Activated CD4-positive, alpha-beta T cell treated with anti-CD3 and anti-CD28 coated beads for 36 hours (primary cell): Measurements from ENCODE around the gene DSCAM. TPM values are rescaled to one million over a fixed set of nuclear protein-coding genes. Genes with fewer than 3 reads are reported as not detected.

Source experiments
- ATAC-seq: fragments of 200-7000 bp; cut with Tn5 transposase; one replicate; pipeline ENCODE4 v1.10.0; 2021; ENCODE audit warnings: mild to moderate bottlenecking, moderate library complexity
- CTCF ChIA-PET: fragments of 350-600 bp; sonication (Branson Sonifier 250); formaldehyde crosslinking; loops from one replicate; lab custom pipeline; 2021; ENCODE audit warnings: antibody characterized with exemption; lab: Charles Lee
- POLR2A ChIA-PET: fragments of 350-600 bp; sonication (Branson Sonifier 250); formaldehyde crosslinking; loops from one replicate; lab custom pipeline; 2021; ENCODE audit warnings: antibody characterized with exemption, inconsistent platforms; lab: Charles Lee
- DNase-seq: peaks from one replicate; pipeline ENCODE4 v3.0.0-alpha.2; 2020
- H3K27ac Mint-ChIP-seq: one replicate; pipeline ENCODE4 v1.8.0; 2021; ENCODE audit warnings: mixed read lengths
- H3K27me3 Mint-ChIP-seq: one replicate; pipeline ENCODE4 v1.8.0; 2021; ENCODE audit warnings: mixed read lengths
- H3K36me3 Mint-ChIP-seq: one replicate; pipeline ENCODE4 v1.8.0; 2021; ENCODE audit warnings: low read depth, mixed read lengths
- H3K4me1 Mint-ChIP-seq: one replicate; pipeline ENCODE4 v1.8.0; 2021; ENCODE audit warnings: mixed read lengths
- H3K4me3 Mint-ChIP-seq: one replicate; pipeline ENCODE4 v1.8.0; 2021; ENCODE audit warnings: mild to moderate bottlenecking, moderate library complexity, mixed read lengths
- H3K9me3 Mint-ChIP-seq: one replicate; pipeline ENCODE4 v1.8.0; 2021; ENCODE audit warnings: low read depth, mixed read lengths
- intact Hi-C, 2 experiments: fragments of 100-400 bp; cut with DNase I in 1 of 2; cut with micrococcal nuclease in 1 of 2; formaldehyde crosslinking; loops; one replicate each; pipeline versions ENCODE4 v1.14.2 to v1.15.1; 2022 to 2024; cut with DNase I, micrococcal nuclease
- total RNA-seq, 2 experiments: library from RNA; stranded (reverse); gene quantifications; one replicate each; pipeline ENCODE4 v1.2.3, GENCODE V29; 2021

Gene DSCAM
- total RNA-seq, 2 experiments from 2014 or later: not detected

DNA sequence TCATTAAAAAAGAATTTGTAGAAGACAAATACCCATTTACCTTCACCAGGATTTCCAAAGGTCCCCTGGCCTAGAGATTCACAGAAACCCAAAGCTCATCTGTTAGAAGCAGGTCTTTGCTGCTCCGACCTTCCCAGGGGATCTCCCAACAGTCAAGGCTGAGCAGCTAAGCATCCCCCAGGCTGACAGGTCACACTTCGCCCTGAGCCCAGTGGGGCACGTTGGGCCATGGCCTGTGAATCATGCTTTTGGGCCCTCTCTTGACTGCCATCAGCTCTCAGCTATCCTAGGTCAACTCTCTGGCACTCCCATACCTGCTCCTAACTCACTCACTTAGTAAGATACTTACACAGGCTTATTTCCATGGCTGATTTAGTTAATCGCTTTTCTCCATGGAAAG lies 157.7 kb downstream of the DSCAM start:
- Mint-ChIP-seq H3K27ac (no peak overlapping the region), H3K36me3 (no peaks in the 10 kb centered on the region), H3K4me1 (no peaks in the 10 kb centered on the region), H3K4me3 (no peak overlapping the region), H3K9me3 (no peaks in the 10 kb centered on the region), H3K27me3 (peaks cover 2% of the 10 kb centered on the region)
- DNase-seq (no peak), ATAC-seq (no peak)
- POLR2A ChIA-PET: no interaction called here
- CTCF ChIA-PET: no interaction called here
- intact Hi-C loops: no loop called here

DNA sequence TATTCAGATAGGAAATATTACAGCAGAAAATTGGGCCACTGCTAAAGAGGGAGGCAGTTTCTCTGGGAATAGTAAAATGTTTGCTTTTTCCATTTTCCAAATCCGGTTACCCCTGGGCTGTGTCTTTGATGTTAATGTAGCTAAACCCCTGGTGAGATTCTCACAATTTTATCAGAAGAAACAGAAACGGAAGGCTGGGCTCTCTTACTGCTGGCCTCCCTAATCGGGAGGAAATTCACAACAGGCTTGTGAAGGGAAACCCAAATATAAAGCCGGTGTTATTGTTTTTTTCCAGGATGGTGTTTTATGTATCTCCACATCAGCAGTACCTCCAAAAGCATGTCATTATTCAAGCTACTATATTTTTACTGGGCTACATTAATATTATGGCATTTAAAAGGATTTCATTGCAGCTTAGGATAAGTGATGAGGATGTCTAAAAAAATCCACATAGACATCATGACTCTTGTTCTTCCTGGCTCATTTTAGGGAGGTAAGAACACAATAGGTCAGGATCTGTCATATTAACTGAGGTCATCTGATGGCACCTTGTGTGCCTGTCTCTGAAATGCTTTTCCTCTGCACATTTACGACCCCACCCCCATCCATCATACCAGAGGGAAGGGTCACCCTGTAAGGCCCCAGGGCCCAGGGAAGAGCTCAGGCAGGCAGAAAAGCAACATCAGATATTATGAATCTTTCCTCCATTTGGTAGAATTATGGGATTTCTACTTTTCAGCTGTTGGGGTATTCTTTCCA lies 158.7 kb downstream of the DSCAM start:
- intact Hi-C loops: no loop called here
- ChIA-PET POLR2A (no interaction called here), CTCF (interaction anchor here (0.9 kb wide), 1 partner anchor 381 kb away, joined by 3 read pairs; no protein-coding TSS in a partner anchor)
- H3K4me3 Mint-ChIP-seq: no peak overlapping the region
- H3K4me1 Mint-ChIP-seq: no peaks in the 10 kb centered on the region
- H3K9me3 Mint-ChIP-seq: no peaks in the 10 kb centered on the region
- ATAC-seq (no peak), DNase-seq (no peak)
- peaks cover 2% of the 10 kb centered on the region for H3K27me3 Mint-ChIP-seq
- H3K27ac Mint-ChIP-seq: no peak overlapping the region
- no peaks in the 10 kb centered on the region for H3K36me3 Mint-ChIP-seq

DNA sequence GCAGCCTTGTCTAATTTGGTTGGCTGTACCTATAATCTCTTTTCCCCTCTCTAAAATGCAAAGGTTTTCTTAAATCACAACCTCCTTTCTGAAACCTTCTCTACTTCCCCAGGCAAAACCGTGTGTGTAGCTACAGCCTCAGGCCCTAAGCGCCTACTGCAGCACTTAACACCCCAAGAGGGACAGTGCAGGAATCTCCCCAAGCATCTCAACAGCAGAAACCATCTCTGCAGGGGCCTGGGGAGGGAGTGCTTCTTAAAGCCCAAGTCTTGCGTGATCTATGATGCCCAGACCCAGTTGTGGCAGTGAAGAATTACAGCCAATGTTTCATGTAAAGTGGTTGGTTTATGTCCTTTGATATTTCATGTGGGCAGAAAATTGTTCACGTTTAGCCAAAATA lies 159.3 kb downstream of the DSCAM start:
- CTCF ChIA-PET: interaction anchor here (0.9 kb wide), 1 partner anchor 381 kb away, joined by 3 read pairs; no protein-coding TSS in a partner anchor
- POLR2A ChIA-PET: no interaction called here
- DNase-seq (no peak), ATAC-seq (no peak)
- Mint-ChIP-seq H3K9me3 (no peaks in the 10 kb centered on the region), H3K36me3 (no peaks in the 10 kb centered on the region), H3K4me3 (no peak overlapping the region), H3K4me1 (no peaks in the 10 kb centered on the region), H3K27ac (no peak overlapping the region), H3K27me3 (peaks cover 2% of the 10 kb centered on the region)
- intact Hi-C loops: no loop called here

DNA sequence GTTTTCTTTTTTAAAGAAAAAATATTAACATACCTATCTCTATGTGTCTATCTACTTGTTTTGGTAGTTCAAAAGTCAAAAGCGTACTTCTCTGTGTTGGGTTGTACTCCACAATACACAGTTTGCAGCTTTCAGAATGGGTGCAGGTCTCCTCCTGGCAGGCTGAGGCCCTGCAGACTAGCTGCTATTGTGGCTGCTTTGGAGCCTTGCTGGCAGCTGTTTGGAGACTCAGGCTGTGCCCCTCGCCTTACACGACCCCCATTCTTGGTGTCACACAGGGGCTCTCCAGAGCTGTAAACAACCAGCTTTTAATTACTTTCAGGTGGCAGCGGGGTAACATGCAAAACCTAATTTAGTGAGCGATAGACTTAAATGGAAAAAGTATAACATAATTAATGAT lies 160.4 kb downstream of the DSCAM start:
- no peak for DNase-seq
- no peak for ATAC-seq
- CTCF ChIA-PET: no interaction called here
- peaks cover 3% of the 10 kb centered on the region for H3K27me3 Mint-ChIP-seq
- peaks cover 4% of the 10 kb centered on the region for H3K9me3 Mint-ChIP-seq
- intact Hi-C loops: no loop called here
- no peaks in the 10 kb centered on the region for H3K36me3 Mint-ChIP-seq
- H3K4me3 Mint-ChIP-seq: no peak overlapping the region
- no peaks in the 10 kb centered on the region for H3K4me1 Mint-ChIP-seq
- POLR2A ChIA-PET: no interaction called here
- no peak overlapping the region for H3K27ac Mint-ChIP-seq

DNA sequence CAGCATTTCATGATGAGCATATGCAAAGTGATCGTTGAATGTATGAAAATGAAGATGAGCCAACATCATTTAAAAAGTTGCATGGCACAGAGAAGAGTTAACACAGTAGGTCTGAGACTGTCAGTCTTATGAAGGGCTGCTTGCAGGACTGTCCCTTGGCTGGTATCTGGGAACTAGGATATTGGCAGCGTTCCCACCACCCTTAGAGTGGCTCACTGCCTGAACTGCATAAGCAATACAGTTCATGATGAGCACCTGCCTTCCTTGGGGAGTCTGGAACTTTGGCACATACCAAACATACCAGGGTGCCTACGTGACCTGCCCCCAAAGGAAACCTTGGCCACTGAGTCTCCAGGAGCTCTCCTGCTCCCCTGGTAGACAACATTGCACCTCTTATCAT lies 161.8 kb downstream of the DSCAM start:
- DNase-seq (no peak), ATAC-seq (no peak)
- Mint-ChIP-seq H3K4me1 (no peaks in the 10 kb centered on the region), H3K9me3 (peaks cover 4% of the 10 kb centered on the region), H3K27ac (no peak overlapping the region), H3K4me3 (no peak overlapping the region), H3K36me3 (no peaks in the 10 kb centered on the region), H3K27me3 (peaks cover 3% of the 10 kb centered on the region)
- ChIA-PET POLR2A (no interaction called here), CTCF (interaction anchor here (0.7 to 0.9 kb wide), 2 partner anchors 16 to 35 kb away, joined by 3 read pairs; no protein-coding TSS in a partner anchor)
- intact Hi-C loops: no loop called here

DNA sequence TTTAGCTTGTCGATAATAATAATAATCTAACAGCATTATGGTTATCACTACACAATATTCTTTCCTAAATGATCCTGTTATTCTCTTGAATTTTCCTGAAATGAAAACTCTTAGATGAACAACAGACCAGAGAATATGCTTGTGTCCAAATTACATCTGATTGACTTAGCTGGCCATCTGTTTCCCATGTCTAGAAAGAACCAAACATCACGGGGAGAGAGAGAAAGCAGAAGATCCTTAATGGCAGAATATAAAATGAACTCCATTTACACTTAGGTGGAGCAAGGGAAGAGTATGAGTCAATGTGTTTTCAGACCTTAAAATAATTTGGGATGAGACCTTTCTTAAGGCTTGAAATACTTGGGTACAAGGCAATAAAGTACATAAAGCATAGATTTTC lies 162.2 kb downstream of the DSCAM start:
- H3K4me1 Mint-ChIP-seq: no peaks in the 10 kb centered on the region
- intact Hi-C loops: no loop called here
- no peak for DNase-seq
- H3K9me3 Mint-ChIP-seq: peaks cover 4% of the 10 kb centered on the region
- CTCF ChIA-PET: interaction anchor here (0.9 kb wide), 1 partner anchor 15 kb away, joined by 3 read pairs; no protein-coding TSS in a partner anchor
- ATAC-seq: no peak
- H3K27me3 Mint-ChIP-seq: peaks cover 3% of the 10 kb centered on the region
- H3K36me3 Mint-ChIP-seq: no peaks in the 10 kb centered on the region
- POLR2A ChIA-PET: no interaction called here
- no peak overlapping the region for H3K4me3 Mint-ChIP-seq
- H3K27ac Mint-ChIP-seq: no peak overlapping the region

DNA sequence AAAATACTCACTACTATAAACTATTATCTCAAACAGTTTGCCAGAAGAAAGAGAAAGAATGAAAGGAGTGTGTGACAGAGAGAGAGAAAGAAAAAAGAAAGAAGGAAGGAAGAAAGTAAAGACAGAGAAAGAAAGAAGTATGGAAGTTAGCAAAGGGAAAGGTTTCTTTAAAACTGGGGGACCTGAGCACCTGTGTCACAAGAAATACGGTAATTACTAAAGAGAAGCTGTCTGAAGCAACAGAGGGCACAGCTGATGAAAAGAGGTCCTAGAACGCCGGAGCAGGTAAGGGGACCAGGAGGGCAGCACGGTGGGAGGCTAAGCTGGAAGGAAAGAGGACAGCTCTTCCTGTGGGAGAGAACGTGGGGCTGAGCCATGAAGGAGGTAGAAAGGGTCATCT lies 163.6 kb downstream of the DSCAM start:
- H3K27me3 Mint-ChIP-seq: peaks cover 3% of the 10 kb centered on the region
- DNase-seq (no peak), ATAC-seq (no peak)
- H3K4me1 Mint-ChIP-seq: no peaks in the 10 kb centered on the region
- POLR2A ChIA-PET: no interaction called here
- no peak overlapping the region for H3K4me3 Mint-ChIP-seq
- no peaks in the 10 kb centered on the region for H3K36me3 Mint-ChIP-seq
- H3K9me3 Mint-ChIP-seq: peaks cover 4% of the 10 kb centered on the region
- CTCF ChIA-PET: no interaction called here
- H3K27ac Mint-ChIP-seq: no peak overlapping the region
- intact Hi-C loops: no loop called here

DNA sequence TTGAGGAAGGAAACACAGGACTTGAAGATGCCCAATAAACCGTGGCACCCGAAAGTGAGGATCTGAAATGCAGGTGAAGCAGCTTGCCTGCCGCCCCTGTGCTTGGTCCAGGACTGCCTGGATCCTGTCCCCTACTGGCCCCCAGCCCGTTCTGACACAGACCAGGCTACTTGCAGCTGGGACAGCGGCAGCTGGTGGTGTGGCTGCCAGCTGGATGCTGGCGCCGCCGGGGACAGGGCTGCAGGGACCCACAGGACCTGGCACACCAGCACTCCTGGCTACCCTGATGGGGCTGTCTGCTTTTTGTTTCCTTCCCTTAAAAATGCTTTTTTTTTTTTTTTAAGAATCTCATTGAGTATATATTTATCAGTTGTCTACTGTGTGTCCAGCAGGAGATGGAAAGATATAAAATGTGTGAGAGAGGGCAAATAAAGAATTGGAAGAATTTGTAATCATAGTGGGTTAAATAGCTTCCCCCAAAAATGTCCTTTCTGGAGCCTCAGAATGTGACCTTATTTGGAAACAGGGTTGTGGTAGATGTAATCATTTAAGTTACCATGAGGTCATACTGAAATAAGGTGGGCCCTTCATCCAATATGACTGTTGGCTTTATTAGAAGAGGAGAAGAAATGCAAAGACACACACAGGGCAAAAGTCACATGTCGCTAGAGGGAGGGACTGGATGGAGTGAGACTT lies 165.6 kb downstream of the DSCAM start:
- Mint-ChIP-seq H3K27me3 (peaks cover 3% of the 10 kb centered on the region), H3K36me3 (no peaks in the 10 kb centered on the region), H3K4me1 (no peaks in the 10 kb centered on the region), H3K9me3 (peaks cover 4% of the 10 kb centered on the region), H3K4me3 (no peak overlapping the region), H3K27ac (no peak overlapping the region)
- POLR2A ChIA-PET: no interaction called here
- DNase-seq (no peak), ATAC-seq (no peak)
- intact Hi-C loops: no loop called here
- CTCF ChIA-PET: interaction anchor here (0.5 kb wide), 1 partner anchor 59 kb away, joined by 3 read pairs; no protein-coding TSS in a partner anchor

DNA sequence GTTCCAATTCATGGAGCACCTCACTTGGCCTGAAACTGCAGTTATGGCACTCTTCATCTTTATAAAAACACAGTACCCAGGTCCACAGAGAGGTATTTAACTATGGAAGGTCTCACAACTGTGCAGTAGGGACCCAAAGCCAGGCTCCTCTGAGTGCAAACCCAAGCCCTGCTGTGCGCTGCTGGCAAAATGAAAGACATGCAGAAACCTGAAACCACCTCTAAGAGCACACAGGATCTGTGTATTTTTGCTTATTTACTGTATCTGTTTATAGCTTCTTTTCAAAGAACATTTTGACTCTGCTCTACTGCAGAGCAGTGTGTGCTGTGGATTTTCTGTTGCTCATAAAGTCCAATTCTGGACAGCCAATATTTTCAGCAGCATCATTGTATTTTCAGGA lies 166.6 kb downstream of the DSCAM start:
- ChIA-PET POLR2A (no interaction called here), CTCF (no interaction called here)
- ATAC-seq: no peak
- intact Hi-C loops: no loop called here
- H3K9me3 Mint-ChIP-seq: peaks cover 4% of the 10 kb centered on the region
- no peaks in the 10 kb centered on the region for H3K36me3 Mint-ChIP-seq
- H3K27ac Mint-ChIP-seq: no peak overlapping the region
- DNase-seq: no peak
- H3K4me1 Mint-ChIP-seq: no peaks in the 10 kb centered on the region
- no peak overlapping the region for H3K4me3 Mint-ChIP-seq
- H3K27me3 Mint-ChIP-seq: peaks cover 3% of the 10 kb centered on the region

DNA sequence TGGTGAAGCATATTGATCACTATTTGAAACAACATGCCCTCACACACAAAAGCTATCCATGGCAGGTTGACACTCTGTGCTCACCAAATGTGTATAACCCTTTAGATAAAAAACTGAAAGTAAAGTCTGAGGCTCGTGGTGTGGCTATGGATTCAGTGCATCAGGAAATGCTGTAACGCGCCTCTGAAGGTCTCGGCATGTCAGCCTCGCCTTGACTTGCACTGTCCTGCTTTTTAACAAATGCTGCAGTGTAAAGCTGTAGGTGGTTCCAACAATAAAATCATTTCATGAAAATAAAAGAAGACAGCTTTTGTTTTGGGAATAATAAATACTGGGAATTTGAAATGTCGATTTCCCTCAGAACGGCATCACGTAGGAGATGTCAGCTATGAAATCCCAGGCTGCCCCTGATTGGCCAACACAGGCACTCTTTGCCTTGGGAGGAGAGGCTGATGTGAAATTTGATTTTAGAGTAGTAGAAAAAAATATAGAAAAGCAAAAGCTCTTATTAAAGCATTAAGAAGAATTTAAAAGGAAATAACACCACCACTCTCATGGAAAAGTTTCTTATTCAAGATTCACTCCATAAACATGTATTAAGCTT lies 168.2 kb downstream of the DSCAM start:
- H3K27me3 Mint-ChIP-seq: peaks cover 3% of the 10 kb centered on the region
- no peak overlapping the region for H3K27ac Mint-ChIP-seq
- no peak for DNase-seq
- POLR2A ChIA-PET: no interaction called here
- intact Hi-C loops: no loop called here
- no peak for ATAC-seq
- CTCF ChIA-PET: interaction anchor here (0.6 kb wide), 1 partner anchor 148 kb away, joined by 3 read pairs; no protein-coding TSS in a partner anchor
- peaks cover 4% of the 10 kb centered on the region for H3K9me3 Mint-ChIP-seq
- no peak overlapping the region for H3K4me3 Mint-ChIP-seq
- H3K4me1 Mint-ChIP-seq: no peaks in the 10 kb centered on the region
- no peaks in the 10 kb centered on the region for H3K36me3 Mint-ChIP-seq

DNA sequence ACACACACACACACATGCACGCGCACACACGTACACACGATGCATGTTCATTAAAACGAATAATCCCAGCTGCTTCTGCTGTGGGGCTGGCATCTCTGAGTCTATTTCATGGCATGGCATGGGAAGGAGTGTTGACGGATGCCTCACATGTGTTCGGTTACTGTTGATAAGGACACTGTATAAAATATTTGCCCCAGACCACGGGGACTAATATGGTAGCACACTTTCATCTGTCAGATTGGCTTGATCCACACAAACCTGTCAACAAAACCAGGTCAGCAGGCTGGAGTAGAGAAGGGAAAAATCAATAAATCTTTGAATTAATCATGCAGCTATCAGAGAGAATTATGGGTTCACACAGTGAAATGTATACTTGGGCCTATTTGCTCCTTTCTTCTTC lies 171.9 kb downstream of the DSCAM start:
- Mint-ChIP-seq H3K27me3 (no peaks in the 10 kb centered on the region), H3K4me1 (no peaks in the 10 kb centered on the region), H3K9me3 (no peaks in the 10 kb centered on the region), H3K27ac (no peak overlapping the region), H3K36me3 (no peaks in the 10 kb centered on the region), H3K4me3 (no peak overlapping the region)
- DNase-seq: no peak
- intact Hi-C loops: no loop called here
- ChIA-PET POLR2A (no interaction called here), CTCF (no interaction called here)
- no peak for ATAC-seq
